Measurements from ENCODE around the gene CENPO. TPM values are rescaled to one million over a fixed set of nuclear protein-coding genes. Genes with fewer than 3 reads are reported as not detected.

CENPO gene
- total RNA-seq, 1 experiment from 2014 or later = 38.6 TPM

- TF ChIP-seq ZNF532 (CRISPR knock-in tag; IDR thresholded peaks at IDR 0.05; ENCODE audit: borderline replicate concordance) = no peak
Measured at GRCh38 chr2:24853046-24853445, 59.8 kb downstream of the CENPO start (continued).

DNA sequence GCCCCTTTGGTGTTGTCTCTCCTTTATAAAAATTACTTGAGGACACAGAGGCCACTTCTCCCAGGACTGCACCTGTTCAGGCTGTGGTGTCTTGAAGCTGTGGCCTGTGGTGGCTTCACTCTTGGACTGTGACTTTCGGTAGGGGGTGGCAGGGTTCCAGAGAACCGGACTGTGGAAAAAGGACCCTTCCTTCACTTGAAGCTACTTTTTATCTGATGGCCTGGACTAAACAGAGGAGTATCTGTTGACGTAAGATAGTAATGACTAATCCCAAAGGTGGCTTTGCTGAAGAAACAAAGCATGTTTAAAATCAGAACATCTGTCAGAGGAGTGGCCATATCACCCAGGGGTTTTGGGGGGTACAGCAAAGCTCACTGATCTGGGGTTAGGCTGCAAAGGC, 60.8 kb downstream of the CENPO start:
- TF ChIP-seq MYBL2 (CRISPR knock-in tag; IDR thresholded peaks at IDR 0.05) (no peak), EMX1 (CRISPR knock-in tag; IDR thresholded peaks at IDR 0.05) (no peak)
- TF ChIP-seq, protein P1, sequence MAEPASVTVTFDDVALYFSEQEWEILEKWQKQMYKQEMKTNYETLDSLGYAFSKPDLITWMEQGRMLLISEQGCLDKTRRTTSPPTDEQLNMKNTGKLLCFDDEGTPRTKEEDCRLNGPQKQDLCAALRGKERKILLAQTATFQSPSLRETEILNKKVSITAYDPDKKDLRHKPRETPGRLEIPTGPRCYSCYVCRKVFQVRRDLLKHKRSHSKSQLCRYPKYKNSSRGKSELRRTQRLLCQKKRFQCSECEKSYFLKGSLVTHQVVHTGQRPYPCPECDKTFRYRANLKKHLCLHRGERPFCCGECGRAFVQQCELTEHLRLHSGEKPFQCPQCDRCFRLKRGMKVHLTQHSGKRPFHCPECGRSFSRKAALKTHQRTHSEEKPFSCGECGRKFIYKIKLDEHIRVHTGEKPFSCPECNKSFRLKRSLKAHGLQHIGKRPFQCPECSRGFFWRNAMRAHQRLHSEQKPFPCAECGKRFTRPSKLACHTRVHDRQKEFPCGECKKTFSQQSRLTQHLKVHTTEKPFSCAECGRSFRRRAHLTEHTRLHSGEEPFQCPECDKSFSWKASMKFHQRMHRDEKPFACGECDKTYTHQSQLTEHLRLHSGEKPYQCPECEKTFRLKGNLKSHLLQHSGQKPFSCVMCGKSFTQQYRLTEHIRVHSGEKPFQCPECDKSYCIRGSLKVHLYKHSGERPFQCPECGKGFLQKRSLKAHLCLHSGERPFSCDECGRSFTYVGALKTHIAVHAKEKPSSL (CRISPR knock-in tag; conservative IDR thresholded peaks at IDR 0.05) = no peak
- H3K27ac Mint-ChIP-seq = no peak overlapping the region
- H3K9me3 Mint-ChIP-seq = peaks cover 8% of the 10 kb centered on the region; the same call in 1 of the 2 replicates
- H3K4me3 Mint-ChIP-seq = no peak overlapping the region
- no peak for ATAC-seq
- peaks cover 9% of the 10 kb centered on the region for H3K36me3 Mint-ChIP-seq
- H3K4me1 Mint-ChIP-seq = no peaks in the 10 kb centered on the region
- ChIA-PET POLR2A (no interaction called here), CTCF (no interaction called here)
- DNase-seq (ENCODE audit: low spot score) = no peak
- H3K27me3 Mint-ChIP-seq (ENCODE audit: low read depth) = no peaks in the 10 kb centered on the region

DNA sequence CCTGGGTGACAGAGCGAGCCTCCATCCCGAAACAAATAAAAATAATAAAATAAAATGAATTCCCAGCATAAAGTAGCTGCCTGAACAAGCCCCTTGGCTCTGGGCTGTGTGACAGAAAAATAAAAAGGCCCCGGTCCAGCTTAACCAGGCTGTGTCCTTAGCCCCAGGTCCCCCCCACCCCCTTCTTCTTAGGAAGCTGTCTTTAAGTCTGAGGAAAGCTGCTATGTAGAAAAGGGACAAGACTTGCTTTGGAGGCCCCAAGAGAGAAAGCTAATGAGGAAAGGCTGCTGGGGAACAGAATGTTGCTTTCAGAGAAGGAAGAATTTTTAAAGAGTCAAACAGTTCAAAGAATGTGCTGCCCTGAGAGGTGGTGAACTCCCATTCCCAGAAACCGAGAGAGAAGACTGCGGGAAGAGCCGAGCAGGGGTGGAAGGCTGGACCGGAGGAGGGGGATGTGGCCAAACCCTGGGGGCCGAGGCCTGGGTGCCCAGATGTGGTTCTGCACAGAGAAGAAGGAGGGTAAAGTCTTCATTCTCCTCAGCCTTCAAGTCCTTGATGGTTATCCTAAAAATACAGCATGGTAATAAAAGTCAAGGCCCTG, 61.9 kb downstream of the CENPO start:
- no peak overlapping the region for H3K27ac Mint-ChIP-seq
- ChIA-PET CTCF (no interaction called here), POLR2A (interaction anchor here (0.6 kb wide), 1 partner anchor 9 kb away, joined by 3 read pairs; no protein-coding TSS in a partner anchor)
- no peak for TF ChIP-seq ZNF532 (CRISPR knock-in tag; IDR thresholded peaks at IDR 0.05; ENCODE audit: borderline replicate concordance)
- TF ChIP-seq TP53 (CRISPR knock-in tag; IDR thresholded peaks at IDR 0.05) = no peak
- TF ChIP-seq ATF3 (CRISPR knock-in tag; conservative IDR thresholded peaks at IDR 0.05) = no peak
- no peak for TF ChIP-seq JUN (CRISPR knock-in tag; IDR thresholded peaks at IDR 0.05)
- TF ChIP-seq ETV6 (CRISPR knock-in tag; IDR thresholded peaks at IDR 0.05) = no peak
- no peak for TF ChIP-seq SP1 (CRISPR knock-in tag; conservative IDR thresholded peaks at IDR 0.05)
- TF ChIP-seq, protein P2, sequence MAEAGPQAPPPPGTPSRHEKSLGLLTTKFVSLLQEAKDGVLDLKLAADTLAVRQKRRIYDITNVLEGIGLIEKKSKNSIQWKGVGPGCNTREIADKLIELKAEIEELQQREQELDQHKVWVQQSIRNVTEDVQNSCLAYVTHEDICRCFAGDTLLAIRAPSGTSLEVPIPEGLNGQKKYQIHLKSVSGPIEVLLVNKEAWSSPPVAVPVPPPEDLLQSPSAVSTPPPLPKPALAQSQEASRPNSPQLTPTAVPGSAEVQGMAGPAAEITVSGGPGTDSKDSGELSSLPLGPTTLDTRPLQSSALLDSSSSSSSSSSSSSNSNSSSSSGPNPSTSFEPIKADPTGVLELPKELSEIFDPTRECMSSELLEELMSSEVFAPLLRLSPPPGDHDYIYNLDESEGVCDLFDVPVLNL (CRISPR knock-in tag; IDR thresholded peaks at IDR 0.05; ENCODE audit: borderline replicate concordance, low read depth) = no peak
- TF ChIP-seq FOXK1 (CRISPR knock-in tag; IDR thresholded peaks at IDR 0.05) = no peak
- TF ChIP-seq ZNF281 (CRISPR knock-in tag; IDR thresholded peaks at IDR 0.05) = no peak
- TF ChIP-seq TEAD4 (CRISPR knock-in tag; IDR thresholded peaks at IDR 0.05) = no peak
- TF ChIP-seq, protein P3, sequence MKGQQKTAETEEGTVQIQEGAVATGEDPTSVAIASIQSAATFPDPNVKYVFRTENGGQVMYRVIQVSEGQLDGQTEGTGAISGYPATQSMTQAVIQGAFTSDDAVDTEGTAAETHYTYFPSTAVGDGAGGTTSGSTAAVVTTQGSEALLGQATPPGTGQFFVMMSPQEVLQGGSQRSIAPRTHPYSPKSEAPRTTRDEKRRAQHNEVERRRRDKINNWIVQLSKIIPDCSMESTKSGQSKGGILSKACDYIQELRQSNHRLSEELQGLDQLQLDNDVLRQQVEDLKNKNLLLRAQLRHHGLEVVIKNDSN (CRISPR knock-in tag; IDR thresholded peaks at IDR 0.05) = no peak
- TF ChIP-seq FOXP1 (CRISPR knock-in tag; IDR thresholded peaks at IDR 0.05; ENCODE audit: borderline replicate concordance) = no peak
- TF ChIP-seq EMX1 (CRISPR knock-in tag; IDR thresholded peaks at IDR 0.05) = no peak
- no peak for ATAC-seq
- peaks cover 6% of the 10 kb centered on the region for H3K36me3 Mint-ChIP-seq
- no peak overlapping the region for H3K4me3 Mint-ChIP-seq
- no peaks in the 10 kb centered on the region for H3K4me1 Mint-ChIP-seq
- no peaks in the 10 kb centered on the region for H3K27me3 Mint-ChIP-seq (ENCODE audit: low read depth)
- peaks cover under 1% of the 10 kb centered on the region; the same call in 1 of the 2 replicates for H3K9me3 Mint-ChIP-seq
- DNase-seq (ENCODE audit: low spot score) = no peak
